Endothelial cell of hepatic sinusoid (primary cell): ENCODE data around the gene RAB39B.

ENCODE experiments used
- in situ Hi-C: cut with HindIII; loops from 2 replicates; pipeline ENCODE4 v1.10.0; 2017; ENCODE audit warnings: low sequenced_read_pairs

Gene RAB39B

GRCh38 chrX:155216179-155216939 is 47.9 kb downstream of the RAB39B start, which contains the start of gene VBP1:
Gene VBP1 (plus strand): TSS chrX:155216460. CDS start chrX:155216483, 23 bp downstream.
- in situ Hi-C loops: no loop called here

- in situ Hi-C loops: no loop called here
These were observed 48.7 kb downstream of the RAB39B start for GRCh38 chrX:155215443-155216178.

GRCh38 chrX:155213731-155214130 is 50.6 kb downstream of the RAB39B start:
- in situ Hi-C loops: no loop called here

- in situ Hi-C loops: no loop called here
These were observed 53.1 kb downstream of the RAB39B start for GRCh38 chrX:155211208-155211607.
